A673 (cell line): ENCODE data around the gene MAST4. TPM values are rescaled to one million over a fixed set of nuclear protein-coding genes. Genes with fewer than 3 reads are reported as not detected.

Source experiments
- BruUV-seq: library from RNA; stranded (reverse); fragments of 400-500 nt; replicated peaks from 2 replicates; lab custom pipeline; 2021; lab: Mats Ljungman, UMichigan
- CTCF ChIA-PET: fragments of 300-600 bp; sonication (Branson Sonifier 250); formaldehyde crosslinking; loops from one replicate; lab custom pipeline; 2022; ENCODE audit warnings: antibody characterized with exemption; lab: Charles Lee
- POLR2A ChIA-PET: fragments of 300-600 bp; sonication (Branson Sonifier 250); formaldehyde crosslinking; loops from one replicate; lab custom pipeline; 2022; ENCODE audit warnings: antibody characterized with exemption; ENCODE audit not compliant: low non-redundant PET; lab: Charles Lee
- DNase-seq: peaks from one replicate; pipeline ENCODE4 v3.0.0-alpha.2; 2015; ENCODE audit warnings: low spot score
- H3K27ac ChIP-seq: fragments of 200-600 bp; sonication (generic); 2 replicates; pipeline ENCODE4 v1.5.1; 2016; ENCODE audit warnings: mixed run types, low read depth, mild to moderate bottlenecking, mixed read lengths, antibody characterized with exemption, low read length; ENCODE audit not compliant: poor library complexity, severe bottlenecking
- H3K27me3 ChIP-seq: fragments of 200-600 bp; sonication (generic); replicated peaks from 2 replicates; pipeline ENCODE4 v1.6.1; 2017; ENCODE audit warnings: mixed run types, low read depth, mild to moderate bottlenecking, mixed read lengths, antibody characterized with exemption, low read length; ENCODE audit not compliant: insufficient read depth, poor library complexity
- H3K36me3 ChIP-seq: fragments of 200-600 bp; sonication (generic); 2 replicates; pipeline ENCODE4 v1.6.1; 2016; ENCODE audit warnings: mixed run types, mild to moderate bottlenecking, mixed read lengths, antibody characterized with exemption, low read length; ENCODE audit not compliant: insufficient read depth, poor library complexity, severe bottlenecking
- H3K4me1 ChIP-seq: fragments of 200-600 bp; sonication (generic); 2 replicates; pipeline ENCODE4 v1.6.1; 2017; ENCODE audit warnings: mixed run types, mild to moderate bottlenecking, mixed read lengths, antibody characterized with exemption, low read length; ENCODE audit not compliant: insufficient read depth, poor library complexity, severe bottlenecking
- H3K4me3 ChIP-seq: fragments of 200-600 bp; sonication (generic); 2 replicates; pipeline ENCODE4 v1.5.1; 2016; ENCODE audit warnings: low read depth, mixed run types, mild to moderate bottlenecking, mixed read lengths, low read length; ENCODE audit not compliant: poor library complexity, severe bottlenecking
- H3K9me3 ChIP-seq: fragments of 200-600 bp; sonication (generic); 2 replicates; pipeline ENCODE4 v1.6.1; 2016; ENCODE audit warnings: mixed run types, low read depth, mild to moderate bottlenecking, mixed read lengths, antibody characterized with exemption, low read length; ENCODE audit not compliant: poor library complexity, severe bottlenecking
- EZH2 ChIP-seq: fragments of 200-600 bp; sonication (generic); IDR thresholded peaks from 2 replicates; pipeline ENCODE4 v1.6.1; 2017; ENCODE audit warnings: borderline replicate concordance, low read depth, mild to moderate bottlenecking, mixed read lengths, antibody characterized with exemption, low read length; ENCODE audit not compliant: poor library complexity, severe bottlenecking
- intact Hi-C: fragments of 100-400 bp; cut with micrococcal nuclease; formaldehyde crosslinking; loops from one replicate; pipeline ENCODE4 v1.10.0; 2022; ENCODE audit not compliant: unreplicated experiment
- total RNA-seq: library from RNA; stranded (reverse); gene quantifications from 2 replicates; pipeline ENCODE4 v1.2.3, GENCODE V29; 2021
- TF ChIP-seq, protein P1 (sequence below): fragments of 300-800, 200-600 bp; sonication (generic); conservative IDR thresholded peaks from 2 replicates; pipeline ENCODE4 v1.5.1; 2017; ENCODE audit warnings: low read depth, mild to moderate bottlenecking, antibody characterized with exemption, low read length, moderate library complexity, mixed read lengths

The MAST4 gene
- total RNA-seq, 1 experiment from 2014 or later, result 4.5 TPM

- CTCF ChIA-PET, result no interaction called here
Measured at GRCh38 chr5:66796305-66797292, 200.4 kb downstream of the MAST4 start.

DNA sequence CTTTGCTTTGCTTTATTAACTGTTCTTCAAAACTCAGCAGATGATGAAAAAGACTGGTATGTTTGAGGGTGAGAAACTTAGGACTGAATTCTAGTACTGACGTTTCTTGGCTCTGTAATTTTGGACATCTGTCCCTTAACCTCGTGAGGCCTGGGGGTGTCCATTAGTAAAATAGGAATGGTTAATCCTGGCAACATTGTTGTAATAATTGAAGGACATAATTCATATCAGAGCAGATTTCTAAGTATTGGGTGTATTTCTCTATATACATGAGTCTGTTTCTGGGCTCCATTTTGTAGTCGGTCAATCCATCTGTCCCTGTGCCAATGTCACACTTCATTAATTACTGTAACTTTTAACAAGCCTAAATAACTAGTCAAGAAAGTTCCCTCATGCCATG, 206.7 kb downstream of the MAST4 start:
- intact Hi-C loops, result loop anchor here (10.0 kb wide), 1 partner anchor 342 kb away; no protein-coding TSS in a partner anchor
- ChIA-PET POLR2A (no interaction called here), CTCF (no interaction called here)
- DNase-seq, result no peak
- Histone ChIP-seq H3K27ac (no peak overlapping the region), H3K27me3 (peaks cover 11% of the 10 kb centered on the region), H3K4me3 (no peak overlapping the region), H3K4me1 (no peaks in the 10 kb centered on the region), H3K9me3 (no peaks in the 10 kb centered on the region), H3K36me3 (no peaks in the 10 kb centered on the region)
- no peak for TF ChIP-seq EZH2
- TF ChIP-seq, protein P1, sequence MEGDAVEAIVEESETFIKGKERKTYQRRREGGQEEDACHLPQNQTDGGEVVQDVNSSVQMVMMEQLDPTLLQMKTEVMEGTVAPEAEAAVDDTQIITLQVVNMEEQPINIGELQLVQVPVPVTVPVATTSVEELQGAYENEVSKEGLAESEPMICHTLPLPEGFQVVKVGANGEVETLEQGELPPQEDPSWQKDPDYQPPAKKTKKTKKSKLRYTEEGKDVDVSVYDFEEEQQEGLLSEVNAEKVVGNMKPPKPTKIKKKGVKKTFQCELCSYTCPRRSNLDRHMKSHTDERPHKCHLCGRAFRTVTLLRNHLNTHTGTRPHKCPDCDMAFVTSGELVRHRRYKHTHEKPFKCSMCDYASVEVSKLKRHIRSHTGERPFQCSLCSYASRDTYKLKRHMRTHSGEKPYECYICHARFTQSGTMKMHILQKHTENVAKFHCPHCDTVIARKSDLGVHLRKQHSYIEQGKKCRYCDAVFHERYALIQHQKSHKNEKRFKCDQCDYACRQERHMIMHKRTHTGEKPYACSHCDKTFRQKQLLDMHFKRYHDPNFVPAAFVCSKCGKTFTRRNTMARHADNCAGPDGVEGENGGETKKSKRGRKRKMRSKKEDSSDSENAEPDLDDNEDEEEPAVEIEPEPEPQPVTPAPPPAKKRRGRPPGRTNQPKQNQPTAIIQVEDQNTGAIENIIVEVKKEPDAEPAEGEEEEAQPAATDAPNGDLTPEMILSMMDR, result no peak
- BruUV-seq, result no TSS peak

More at GRCh38 chr5:66796305-66797292, 200.4 kb downstream of the MAST4 start:
- Histone ChIP-seq H3K27ac (no peak overlapping the region), H3K36me3 (no peaks in the 10 kb centered on the region), H3K4me1 (no peaks in the 10 kb centered on the region), H3K27me3 (no peaks in the 10 kb centered on the region), H3K9me3 (no peaks in the 10 kb centered on the region), H3K4me3 (no peak overlapping the region)
- TF ChIP-seq, protein P1, result 0 out of 2 replicates have a peak, but pooled peaks have one; percentile 17
- no peak for TF ChIP-seq EZH2
- BruUV-seq, result no TSS peak
- DNase-seq, result peak; percentile 4
- intact Hi-C loops, result no loop called here
- POLR2A ChIA-PET, result no interaction called here

DNA sequence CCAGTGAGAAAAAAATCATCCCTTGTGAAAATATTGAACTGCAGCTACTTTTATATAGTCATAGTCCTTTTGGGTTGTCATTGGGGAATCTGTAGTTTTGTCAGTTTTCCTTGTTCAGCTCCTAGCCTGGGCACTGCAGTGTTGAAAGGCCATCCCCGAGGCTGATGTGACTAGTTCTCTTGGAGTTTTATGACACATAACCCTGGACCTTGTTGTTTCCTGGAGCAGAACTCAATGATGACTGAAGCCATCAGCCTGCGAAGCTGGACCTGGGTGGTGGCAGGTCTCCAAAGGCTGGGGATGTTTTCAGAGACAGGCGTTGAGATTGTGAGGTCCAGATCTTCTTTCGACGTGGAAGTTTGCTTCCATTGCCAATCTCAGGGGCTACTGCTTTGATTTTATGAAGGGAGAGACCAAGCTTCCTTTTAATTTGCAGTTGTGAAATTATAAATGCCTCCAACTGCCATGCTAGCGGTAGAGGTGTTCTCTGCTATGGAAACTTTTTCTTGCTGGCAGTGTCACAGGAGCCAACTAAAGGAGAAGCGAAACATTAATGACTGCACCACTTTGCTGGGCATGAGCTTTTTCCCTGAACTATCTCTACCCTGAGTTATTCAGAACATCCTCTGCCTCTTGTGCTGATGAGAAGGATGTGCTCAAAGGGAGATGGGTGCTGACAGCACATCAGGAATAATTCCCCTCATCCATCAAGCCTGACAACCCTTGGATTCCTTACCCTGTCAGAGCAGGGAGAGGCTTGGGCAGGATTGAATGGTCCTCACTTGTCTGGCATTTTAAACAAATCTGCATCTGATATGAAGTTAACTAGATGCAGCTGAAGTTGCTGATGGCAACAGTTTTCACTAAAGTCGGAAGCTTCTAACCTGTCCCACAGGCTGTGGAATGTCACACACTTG, 209.6 kb downstream of the MAST4 start:
- POLR2A ChIA-PET, result no interaction called here
- Histone ChIP-seq H3K27me3 (peaks cover 11% of the 10 kb centered on the region), H3K4me1 (no peaks in the 10 kb centered on the region), H3K4me3 (no peak overlapping the region), H3K27ac (no peak overlapping the region), H3K36me3 (no peaks in the 10 kb centered on the region), H3K9me3 (no peaks in the 10 kb centered on the region)
- DNase-seq, result no peak
- intact Hi-C loops, result loop anchor here (5.0 to 10.0 kb wide), 2 partner anchors 339 to 402 kb away; no protein-coding TSS in a partner anchor
- CTCF ChIA-PET, result no interaction called here
- TF ChIP-seq, protein P1, result no peak
- TF ChIP-seq EZH2, result no peak
- no TSS peak for BruUV-seq
